DND-41 (cell line): ENCODE measurements around the gene PTPRR.

Source experiments
- EZH2 ChIP-seq: IDR thresholded peaks from 3 replicates; pipeline ENCODE4 v1.6.1; 2012; ENCODE audit warnings: borderline replicate concordance, low read depth, mild to moderate bottlenecking, moderate library complexity, low read length, inconsistent platforms; ENCODE audit not compliant: severe bottlenecking
- TF ChIP-seq, protein P1 (sequence below): IDR thresholded peaks from 2 replicates; pipeline ENCODE4 v1.5.1; 2012; ENCODE audit warnings: borderline replicate concordance, low read length, moderate library complexity, mild to moderate bottlenecking; ENCODE audit not compliant: poor library complexity, severe bottlenecking; ENCODE audit errors: extremely low read depth

DNA sequence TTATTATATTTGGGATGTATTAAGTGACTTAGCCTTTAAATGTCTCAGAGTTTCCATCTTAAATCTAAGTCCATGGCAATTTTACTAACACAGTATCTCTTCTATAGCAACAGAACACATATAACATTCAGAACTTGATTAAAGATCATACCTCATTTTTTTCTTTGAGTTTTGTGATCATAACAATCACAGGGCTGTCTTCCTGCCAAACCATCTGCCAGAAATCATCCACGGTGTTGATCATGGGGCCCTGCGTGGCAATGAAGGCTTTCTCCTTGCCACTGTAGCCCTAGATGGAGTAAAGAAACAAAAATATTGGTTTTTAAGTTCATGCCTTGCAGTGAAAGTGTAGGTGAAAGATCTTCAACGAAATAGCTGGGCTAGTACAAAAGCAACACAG, 236.6 kb downstream of the PTPRR start:
- TF ChIP-seq EZH2, result no peak
- TF ChIP-seq, protein P1, sequence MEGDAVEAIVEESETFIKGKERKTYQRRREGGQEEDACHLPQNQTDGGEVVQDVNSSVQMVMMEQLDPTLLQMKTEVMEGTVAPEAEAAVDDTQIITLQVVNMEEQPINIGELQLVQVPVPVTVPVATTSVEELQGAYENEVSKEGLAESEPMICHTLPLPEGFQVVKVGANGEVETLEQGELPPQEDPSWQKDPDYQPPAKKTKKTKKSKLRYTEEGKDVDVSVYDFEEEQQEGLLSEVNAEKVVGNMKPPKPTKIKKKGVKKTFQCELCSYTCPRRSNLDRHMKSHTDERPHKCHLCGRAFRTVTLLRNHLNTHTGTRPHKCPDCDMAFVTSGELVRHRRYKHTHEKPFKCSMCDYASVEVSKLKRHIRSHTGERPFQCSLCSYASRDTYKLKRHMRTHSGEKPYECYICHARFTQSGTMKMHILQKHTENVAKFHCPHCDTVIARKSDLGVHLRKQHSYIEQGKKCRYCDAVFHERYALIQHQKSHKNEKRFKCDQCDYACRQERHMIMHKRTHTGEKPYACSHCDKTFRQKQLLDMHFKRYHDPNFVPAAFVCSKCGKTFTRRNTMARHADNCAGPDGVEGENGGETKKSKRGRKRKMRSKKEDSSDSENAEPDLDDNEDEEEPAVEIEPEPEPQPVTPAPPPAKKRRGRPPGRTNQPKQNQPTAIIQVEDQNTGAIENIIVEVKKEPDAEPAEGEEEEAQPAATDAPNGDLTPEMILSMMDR, result no peak
